Effector memory CD8-positive, alpha-beta T cell (primary cell): ENCODE data around the gene CAND1.

Source experiments
- ATAC-seq: fragments of 150-1000 bp; cut with Tn5 transposase; replicated peaks from 2 replicates; pipeline ENCODE4 v1.10.0; 2021; ENCODE audit warnings: mild to moderate bottlenecking, moderate library complexity
- DNase-seq, 3 experiments: peaks; one replicate each; pipeline ENCODE4 v3.0.0; 2021
- H3K27ac Mint-ChIP-seq, 2 donors: one replicate each; pipeline ENCODE4 v1.8.0; 2022; ENCODE audit warnings: mild to moderate bottlenecking in 2 of 2, mixed read lengths in 2 of 2, moderate library complexity in 2 of 2
- H3K27me3 Mint-ChIP-seq, 2 donors: one replicate each; pipeline ENCODE4 v1.8.0; 2022; ENCODE audit warnings: mixed read lengths in 2 of 2
- H3K36me3 Mint-ChIP-seq: one replicate; pipeline ENCODE4 v1.8.0; 2022; ENCODE audit warnings: mild to moderate bottlenecking, moderate library complexity, mixed read lengths; ENCODE audit not compliant: insufficient read depth
- H3K4me1 Mint-ChIP-seq, 2 donors: one replicate each; pipeline ENCODE4 v1.8.0; 2022; ENCODE audit warnings: low read depth in 2 of 2, mixed read lengths in 2 of 2
- H3K4me3 Mint-ChIP-seq, 2 donors: one replicate each; pipeline ENCODE4 v1.8.0; 2022; ENCODE audit warnings: mild to moderate bottlenecking in 2 of 2, mixed read lengths in 2 of 2, moderate library complexity in 2 of 2
- H3K9me3 Mint-ChIP-seq, 2 donors: one replicate each; pipeline ENCODE4 v1.8.0; 2022; ENCODE audit warnings: mixed read lengths in 2 of 2

Gene CAND1

GRCh38 chr12:67358781-67359338 is 89.7 kb downstream of the CAND1 start:
- ATAC-seq: no peak
- H3K36me3 Mint-ChIP-seq: no peaks in the 10 kb centered on the region
- no peaks in the 10 kb centered on the region for H3K4me1 Mint-ChIP-seq
- H3K27me3 Mint-ChIP-seq: no peaks in the 10 kb centered on the region
- no peak for DNase-seq
- H3K4me3 Mint-ChIP-seq: no peak overlapping the region
- no peak overlapping the region for H3K27ac Mint-ChIP-seq
- H3K9me3 Mint-ChIP-seq: peaks cover 0 to 3% of the 10 kb centered on the region in 2 donors

GRCh38 chr12:67362526-67362925 is 93.4 kb downstream of the CAND1 start:
- no peaks in the 10 kb centered on the region for H3K4me1 Mint-ChIP-seq
- peaks cover 3% of the 10 kb centered on the region for H3K36me3 Mint-ChIP-seq
- no peak for DNase-seq
- H3K27ac Mint-ChIP-seq: no peak overlapping the region
- H3K9me3 Mint-ChIP-seq: peaks cover 0 to 3% of the 10 kb centered on the region in 2 donors
- H3K4me3 Mint-ChIP-seq: no peak overlapping the region
- H3K27me3 Mint-ChIP-seq: no peaks in the 10 kb centered on the region
- ATAC-seq: no peak

- Mint-ChIP-seq H3K4me1 (no peaks in the 10 kb centered on the region), H3K36me3 (peaks cover 3% of the 10 kb centered on the region), H3K4me3 (no peak overlapping the region), H3K27me3 (no peaks in the 10 kb centered on the region), H3K9me3 (peaks cover 0 to 3% of the 10 kb centered on the region in 2 donors), H3K27ac (no peak overlapping the region)
- DNase-seq (no peak), ATAC-seq (no peak)
These were observed 95.1 kb downstream of the CAND1 start for GRCh38 chr12:67364228-67364627.

- peaks cover 0 to 3% of the 10 kb centered on the region in 2 donors for H3K9me3 Mint-ChIP-seq
- H3K4me1 Mint-ChIP-seq: no peaks in the 10 kb centered on the region
- no peak overlapping the region for H3K4me3 Mint-ChIP-seq
- H3K27me3 Mint-ChIP-seq: no peaks in the 10 kb centered on the region
- no peak overlapping the region for H3K27ac Mint-ChIP-seq
- DNase-seq: no peak
- no peak for ATAC-seq
- H3K36me3 Mint-ChIP-seq: peaks cover 3% of the 10 kb centered on the region
These were observed 96.0 kb downstream of the CAND1 start for GRCh38 chr12:67365131-67365530.

- peaks cover 3% of the 10 kb centered on the region for H3K36me3 Mint-ChIP-seq
- H3K27ac Mint-ChIP-seq: no peak overlapping the region
These were observed 98.7 kb downstream of the CAND1 start for GRCh38 chr12:67367843-67368242.

More at GRCh38 chr12:67367843-67368242, 98.7 kb downstream of the CAND1 start:
- no peaks in the 10 kb centered on the region for H3K27me3 Mint-ChIP-seq
- ATAC-seq (no peak), DNase-seq (no peak)
- H3K4me1 Mint-ChIP-seq: no peaks in the 10 kb centered on the region
- no peak overlapping the region for H3K4me3 Mint-ChIP-seq
- peaks cover 0 to 1% of the 10 kb centered on the region in 2 donors for H3K9me3 Mint-ChIP-seq
